ENCODE data around the gene HOXA10. TPM values are rescaled to one million over a fixed set of nuclear protein-coding genes. Genes with fewer than 3 reads are reported as not detected.

Gene HOXA10
- polyA plus RNA-seq, 10 donors: 0.20 to 38.2 (median 9.7) TPM; not detected in 1

GRCh38 chr7:27204851-27205322 is 30.8 kb upstream of the HOXA10 start:
- DNase-seq: no peak

GRCh38 chr7:27203964-27204594 is 30.0 kb upstream of the HOXA10 start:
- peak in 1 of 3 donors; percentile 34 for DNase-seq

GRCh38 chr7:27203365-27203953 is 29.3 kb upstream of the HOXA10 start:
- DNase-seq: peak in 1 of 3 donors; percentile 37

- DNase-seq: no peak
Observed at GRCh38 chr7:27202862-27203134, 28.7 kb upstream of the HOXA10 start.

GRCh38 chr7:27202018-27202861 is 28.1 kb upstream of the HOXA10 start:
- peak in 1 of 3 donors; percentile 69 for DNase-seq

- DNase-seq: no peak
Observed at GRCh38 chr7:27201580-27202017, 27.5 kb upstream of the HOXA10 start.

GRCh38 chr7:27200761-27201579 is 26.9 kb upstream of the HOXA10 start:
- DNase-seq: peak in 1 of 3 donors; percentile 62

- peak in 1 of 3 donors; percentile 69 for DNase-seq
Observed at GRCh38 chr7:27199849-27200760, 26.0 kb upstream of the HOXA10 start, which contains the start of gene HOXA13. TSS of gene HOXA13 (minus strand) at chr7:27200091. CDS start at chr7:27200077, 14 bp downstream.

GRCh38 chr7:27198871-27199801 is 25.0 kb upstream of the HOXA10 start:
- peak in 1 of 3 donors; percentile 79 for DNase-seq

GRCh38 chr7:27198138-27198841 is 24.2 kb upstream of the HOXA10 start:
- peak in 1 of 3 donors; percentile 73 for DNase-seq

- DNase-seq: peak in 1 of 3 donors; percentile 83
Observed at GRCh38 chr7:27197137-27198042, 23.3 kb upstream of the HOXA10 start.

GRCh38 chr7:27196287-27196767 is 22.2 kb upstream of the HOXA10 start:
- peak; percentile 72 to 92 (median 84) for DNase-seq

- peak in 2 of 3 donors; percentile 6 to 42 for DNase-seq
Observed at GRCh38 chr7:27194686-27195379, 20.7 kb upstream of the HOXA10 start.

- no peak for DNase-seq
Observed at GRCh38 chr7:27194002-27194352, 19.9 kb upstream of the HOXA10 start.

- DNase-seq: peak in 1 of 3 donors; percentile 69
Observed at GRCh38 chr7:27193335-27194001, 19.3 kb upstream of the HOXA10 start.
